Vagina (tissue), 2 donors: Measurements from ENCODE around the gene DGLUCY.

Source experiments
- CTCF ChIP-seq, 3 experiments: fragments of 450-650 bp in 2 of 3; fragments of 200-600 bp in 1 of 3; sonication (generic) in 1 of 3; IDR thresholded peaks; one replicate each; pipeline ENCODE4 v1.5.1; 2017 to 2019; ENCODE audit warnings: antibody characterized with exemption in 3 of 3, mild to moderate bottlenecking in 2 of 3, moderate library complexity in 2 of 3
- POLR2A ChIP-seq, 2 donors: fragments of 450-650 bp; IDR thresholded peaks; one replicate each; pipeline ENCODE4 v1.6.1; 2017; ENCODE audit warnings: antibody characterized with exemption in 2 of 2, mild to moderate bottlenecking in 2 of 2, moderate library complexity in 2 of 2

DNA sequence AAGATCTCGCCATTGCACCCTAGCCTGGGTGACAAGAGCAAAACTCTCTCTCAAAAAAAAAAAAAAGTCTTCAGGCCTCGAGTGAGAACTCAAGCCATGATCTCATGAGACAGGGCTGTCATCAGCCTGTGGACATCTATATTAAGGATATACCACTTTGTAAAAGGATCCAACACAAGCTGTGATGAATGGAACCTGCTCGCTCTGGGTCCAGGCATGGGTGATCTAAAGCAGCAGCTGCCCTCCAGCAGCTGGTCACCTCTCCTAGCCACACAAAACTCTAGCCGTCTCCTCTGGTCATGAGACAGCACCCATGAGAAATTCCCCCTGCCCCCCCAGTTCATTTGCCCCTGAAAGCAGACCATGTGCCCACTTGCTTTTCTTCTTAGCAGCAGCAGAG, 19.1 kb upstream of the DGLUCY start:
- TF ChIP-seq CTCF (IDR thresholded peaks at IDR 0.05) (no peak), POLR2A (IDR thresholded peaks at IDR 0.05) (no peak)
